IMR-90 (cell line): ENCODE measurements around the gene SALL4. TPM values are rescaled to one million over a fixed set of nuclear protein-coding genes. Genes with fewer than 3 reads are reported as not detected.
"Not testable (repeated sequence)": the region's sequence is repeated elsewhere in the genome, so short reads cannot be mapped to it uniquely, and the experiment has no call there.

Source experiments
- ATAC-seq: fragments of 200-7000 bp; cut with Tn5 transposase; 2 replicates; pipeline ENCODE4 v1.9.1; 2020; ENCODE audit warnings: low read depth, mild to moderate bottlenecking, moderate library complexity
- BruUV-seq: library from RNA; stranded (reverse); fragments of 400-500 nt; replicated peaks from 2 replicates; lab custom pipeline; 2021; lab: Mats Ljungman, UMichigan
- CTCF ChIA-PET: fragments of 300-600 bp; formaldehyde crosslinking; extraction: SDS; loops from one replicate; lab custom pipeline; 2021; ENCODE audit warnings: antibody characterized with exemption; lab: Yijun Ruan, JAX
- POLR2A ChIA-PET: fragments of 300-600 bp; sonication (Branson Sonifier 250); formaldehyde crosslinking; loops from one replicate; lab custom pipeline; 2022; ENCODE audit warnings: antibody characterized with exemption; ENCODE audit not compliant: unreplicated experiment; lab: Charles Lee
- DNase-seq: peaks from one replicate; pipeline ENCODE4 v3.0.0; 2013
- H2AFZ ChIP-seq: replicated peaks from 2 replicates; pipeline ENCODE3; 2013; ENCODE audit warnings: low read length, mild to moderate bottlenecking; ENCODE audit not compliant: poor library complexity
- H2AK5ac ChIP-seq: 2 replicates; pipeline ENCODE4 v1.6.1; 2013; ENCODE audit warnings: low read depth, low read length, inconsistent platforms
- H2AK9ac ChIP-seq: replicated peaks from 2 replicates; pipeline ENCODE3; 2013; ENCODE audit warnings: mild to moderate bottlenecking, low read depth, low read length, moderate library complexity; ENCODE audit not compliant: poor library complexity
- H2BK120ac ChIP-seq: 2 replicates; pipeline ENCODE4 v1.6.1; 2013; ENCODE audit warnings: low read depth, low read length, inconsistent platforms
- H2BK15ac ChIP-seq: 3 replicates; pipeline ENCODE4 v1.6.1; 2013; ENCODE audit warnings: low read depth, low read length, inconsistent platforms
- H2BK20ac ChIP-seq: 2 replicates; pipeline ENCODE4 v1.6.1; 2013; ENCODE audit warnings: low read depth, mild to moderate bottlenecking, inconsistent platforms, low read length, moderate library complexity
- H2BK5ac ChIP-seq: 2 replicates; pipeline ENCODE4 v1.6.1; 2013; ENCODE audit warnings: mild to moderate bottlenecking, low read depth, low read length, inconsistent platforms; ENCODE audit not compliant: poor library complexity, severe bottlenecking
- H3K14ac ChIP-seq: replicated peaks from 2 replicates; pipeline ENCODE4 v1.6.1; 2013; ENCODE audit warnings: low read depth, low read length, inconsistent platforms
- H3K18ac ChIP-seq: 2 replicates; pipeline ENCODE4 v1.6.1; 2013; ENCODE audit warnings: low read depth, low read length, control low read depth
- H3K23ac ChIP-seq: 2 replicates; pipeline ENCODE4 v1.6.1; 2013; ENCODE audit warnings: low read depth, low read length, inconsistent platforms
- H3K27ac ChIP-seq: 2 replicates; pipeline ENCODE4 v1.5.1; 2013; ENCODE audit warnings: mild to moderate bottlenecking, control low read depth, low read length; ENCODE audit not compliant: insufficient read depth
- H3K27me3 ChIP-seq: 2 replicates; pipeline ENCODE4 v1.6.1; 2013; ENCODE audit warnings: low read length; ENCODE audit not compliant: control insufficient read depth, insufficient read depth
- H3K36me3 ChIP-seq: 2 replicates; pipeline ENCODE4 v1.6.1; 2013; ENCODE audit warnings: low read length, mixed read lengths; ENCODE audit not compliant: control insufficient read depth, insufficient read depth
- H3K4ac ChIP-seq: 2 replicates; pipeline ENCODE4 v1.6.1; 2013; ENCODE audit warnings: low read depth, low read length, inconsistent platforms
- H3K4me1 ChIP-seq: 2 replicates; pipeline ENCODE4 v1.6.1; 2013; ENCODE audit warnings: low read length, mixed read lengths; ENCODE audit not compliant: control insufficient read depth, insufficient read depth
- H3K4me2 ChIP-seq: 2 replicates; pipeline ENCODE4 v1.6.1; 2013; ENCODE audit warnings: low read depth, mild to moderate bottlenecking, control low read depth, low read length, moderate library complexity
- H3K4me3 ChIP-seq: 2 replicates; pipeline ENCODE4 v1.5.1; 2013; ENCODE audit warnings: low read depth, mild to moderate bottlenecking, control low read depth, low read length, moderate library complexity; ENCODE audit not compliant: insufficient read depth
- H3K56ac ChIP-seq: 2 replicates; pipeline ENCODE4 v1.6.1; 2013; ENCODE audit warnings: low read length, inconsistent platforms; ENCODE audit not compliant: insufficient read depth; ENCODE audit errors: extremely low read depth
- H3K79me1 ChIP-seq, 2 experiments: 2 replicates each; pipeline ENCODE4 v1.6.1; 2013; ENCODE audit warnings: low read length in 2 of 2, inconsistent platforms in 1 of 2, low read depth in 1 of 2
- H3K9ac ChIP-seq: 2 replicates; pipeline ENCODE4 v1.6.1; 2013; ENCODE audit warnings: low read depth, low read length, control low read depth
- H3K9me1 ChIP-seq: 2 replicates; pipeline ENCODE4 v1.6.1; 2013; ENCODE audit warnings: low read length, inconsistent platforms; ENCODE audit not compliant: insufficient read depth
- H3K9me3 ChIP-seq: 2 replicates; pipeline ENCODE4 v1.6.1; 2013; ENCODE audit warnings: low read length; ENCODE audit not compliant: control insufficient read depth, insufficient read depth
- H4K20me1 ChIP-seq: 2 replicates; pipeline ENCODE4 v1.6.1; 2013; ENCODE audit warnings: low read length, inconsistent platforms; ENCODE audit not compliant: insufficient read depth
- H4K5ac ChIP-seq: 2 replicates; pipeline ENCODE4 v1.6.1; 2013; ENCODE audit warnings: mild to moderate bottlenecking, low read depth, low read length, control low read depth
- H4K8ac ChIP-seq, 2 experiments: 2 replicates each; pipeline ENCODE4 v1.6.1; 2013; ENCODE audit warnings: low read depth in 2 of 2, low read length in 2 of 2, control low read depth in 1 of 2, inconsistent platforms in 1 of 2
- H4K91ac ChIP-seq: 2 replicates; pipeline ENCODE4 v1.6.1; 2013; ENCODE audit warnings: low read depth, low read length, inconsistent platforms; ENCODE audit not compliant: insufficient read depth
- FOS ChIP-seq: fragments of 150-350 bp; IDR thresholded peaks from 2 replicates; pipeline ENCODE4 v1.6.1; 2016; ENCODE audit warnings: low read depth, low read length
- MAFK ChIP-seq: IDR thresholded peaks from 2 replicates; pipeline ENCODE4 v1.6.1; 2012; ENCODE audit warnings: low read depth, low read length, improper control_type of control experiment
- POLR2A ChIP-seq: IDR thresholded peaks from 2 replicates; pipeline ENCODE4 v1.6.1; 2012; ENCODE audit warnings: mild to moderate bottlenecking, low read depth, low read length
- RCOR1 ChIP-seq: IDR thresholded peaks from 2 replicates; pipeline ENCODE4 v1.6.1; 2012; ENCODE audit warnings: mild to moderate bottlenecking, low read length, improper control_type of control experiment; ENCODE audit not compliant: insufficient replicate concordance
- RFX5 ChIP-seq: IDR thresholded peaks from 2 replicates; pipeline ENCODE4 v1.8.0; 2012; ENCODE audit warnings: low read depth, mild to moderate bottlenecking, low read length, moderate library complexity
- WGBS, 2 experiments: methylation state at CpG; one replicate each; pipeline versions ENCODE4 v1.1.5 to v1.1.7; 2013; ENCODE audit warnings: missing lambda C conversion rate in 2 of 2; ENCODE audit not compliant: insufficient read length in 1 of 2; ENCODE audit errors: extremely low coverage in 2 of 2; 5-methylcytosine and 5-hydroxymethylcytosine counted together
- dilution Hi-C: fragments of 300-500 bp; cut with HindIII; formaldehyde crosslinking; loops from one replicate; pipeline ENCODE4 v1.14.3; 2018; ENCODE audit warnings: low sequenced_read_pairs; ENCODE audit not compliant: unreplicated experiment
- in situ Hi-C: fragments of 300-500 bp; cut with MboI; formaldehyde crosslinking; loops from 3 replicates; pipeline ENCODE4 v1.14.3; 2019; ENCODE audit warnings: low sequenced_read_pairs, inconsistent platforms, mixed read lengths
- intact Hi-C: fragments of 100-400 bp; cut with micrococcal nuclease; formaldehyde crosslinking; loops from 2 replicates; pipeline ENCODE4 v1.10.0; 2022
- polyA plus RNA-seq, 3 experiments: library from polyadenylated mRNA; depleted of rRNA; stranded (reverse); fragments of >200 nt; gene quantifications; 2 replicates each; pipeline ENCODE4 v1.2.3, GENCODE V29; 2012; ENCODE audit warnings: low replicate concordance in 1 of 3
- total RNA-seq: library from RNA; depleted of rRNA; stranded (reverse); fragments of >200 nt; gene quantifications from 2 replicates; pipeline ENCODE4 v1.2.3, GENCODE V29; 2012

Gene SALL4
- total and polyA plus RNA-seq, 2 of the 4 experiments (the other 2 are of a cell fraction), result not detected

GRCh38 chr20:51738877-51739447 is 63.4 kb downstream of the SALL4 start:
- dilution Hi-C loops (no loop called here), intact Hi-C loops (no loop called here), in situ Hi-C loops (no loop called here)
- Histone ChIP-seq H3K4me3 (no peak overlapping the region), H2AK5ac (peak overlapping the region; percentile 43; the same call in 1 of the 2 replicates), H4K8ac (no peak overlapping the region), H4K5ac (no peak overlapping the region), H3K18ac (no peak overlapping the region), H4K91ac (no peak overlapping the region), H3K56ac (no peak overlapping the region), H4K20me1 (peaks cover 5% of the 10 kb centered on the region; the same call in 1 of the 2 replicates), H2BK20ac (no peak overlapping the region), H3K9ac (no peak overlapping the region), H2AFZ (no peak overlapping the region), H3K4me1 (peaks cover 12% of the 10 kb centered on the region), H3K79me1 (peaks cover 20 to 84% of the 10 kb centered on the region in 2 experiments), H3K27ac (no peak overlapping the region), H3K4me2 (no peak overlapping the region), H3K9me3 (no peaks in the 10 kb centered on the region), H3K27me3 (no peaks in the 10 kb centered on the region), H2BK120ac (no peak overlapping the region), H2BK5ac (no peak overlapping the region), H3K23ac (no peak overlapping the region), H3K4ac (no peak overlapping the region), H3K9me1 (peaks cover 20% of the 10 kb centered on the region), H3K36me3 (no peaks in the 10 kb centered on the region), H3K14ac (no peak overlapping the region; the same call in 1 of the 2 replicates), H2BK15ac (no peak overlapping the region), H2AK9ac (no peak overlapping the region)
- no TSS peak for BruUV-seq
- CTCF ChIA-PET, result no interaction called here
- TF ChIP-seq RCOR1 (no peak), RFX5 (no peak), FOS (no peak), MAFK (no peak), POLR2A (no peak)
- ATAC-seq, result no peak
- no peak for DNase-seq
- POLR2A ChIA-PET, result no interaction called here
- 100% methylated on average over 1 of the region's 12 CpGs; no CpG with 5 or more reads in 1 of the 2 experiments for WGBS, 2 experiments

GRCh38 chr20:51738261-51738660 is 64.1 kb downstream of the SALL4 start:
- BruUV-seq, H3K4me3 ChIP-seq, H4K91ac ChIP-seq, H3K56ac ChIP-seq, H3K4me2 ChIP-seq, in situ Hi-C loops, H4K5ac ChIP-seq, H3K23ac ChIP-seq, H3K14ac ChIP-seq, H3K36me3 ChIP-seq, H2AK9ac ChIP-seq, DNase-seq, H4K20me1 ChIP-seq, H4K8ac ChIP-seq, H2BK15ac ChIP-seq, H3K9me3 ChIP-seq, H3K9ac ChIP-seq, H3K18ac ChIP-seq, H2BK120ac ChIP-seq, H3K4ac ChIP-seq, H2AK5ac ChIP-seq, H2BK5ac ChIP-seq, ATAC-seq, H3K27me3 ChIP-seq, POLR2A ChIA-PET, H2AFZ ChIP-seq, H2BK20ac ChIP-seq, intact Hi-C loops, H3K27ac ChIP-seq, dilution Hi-C loops: not testable (repeated sequence)
- H3K79me1 ChIP-seq, result peaks cover 19 to 84% of the 10 kb centered on the region in 2 experiments
- 89% methylated on average over 8 of the region's 15 CpGs; no CpG with 5 or more reads in 1 of the 2 experiments for WGBS, 2 experiments
- peaks cover 12% of the 10 kb centered on the region for H3K4me1 ChIP-seq
- CTCF ChIA-PET, result interaction anchor here (0.6 kb wide), 1 partner anchor 204 kb away, joined by 3 read pairs; no protein-coding TSS in a partner anchor
- H3K9me1 ChIP-seq, result peaks cover 20% of the 10 kb centered on the region
